Left ventricle myocardium inferior (tissue), 1 donor: ENCODE data around the gene CEP350. TPM values are rescaled to one million over a fixed set of nuclear protein-coding genes. Genes with fewer than 3 reads are reported as not detected.

Experiments used
- DNase-seq: peaks from one replicate; pipeline ENCODE4 v3.0.0-alpha.2; 2020
- H3K27ac ChIP-seq: fragments of 200-600 bp; replicated peaks from 2 replicates; pipeline ENCODE4 v1.8.0; 2021
- H3K27me3 ChIP-seq: fragments of 200-600 bp; 2 replicates; pipeline ENCODE4 v1.8.0; 2021; ENCODE audit warnings: low read depth
- H3K36me3 ChIP-seq: fragments of 200-600 bp; 2 replicates; pipeline ENCODE4 v1.8.0; 2021
- H3K4me1 ChIP-seq: fragments of 200-600 bp; 2 replicates; pipeline ENCODE4 v1.8.0; 2021
- H3K4me3 ChIP-seq: fragments of 200-600 bp; 2 replicates; pipeline ENCODE4 v1.8.0; 2021; ENCODE audit warnings: mild to moderate bottlenecking, moderate library complexity
- H3K9me3 ChIP-seq: fragments of 200-600 bp; replicated peaks from 2 replicates; pipeline ENCODE4 v1.8.0; 2021
- CTCF ChIP-seq: fragments of 200-600 bp; IDR thresholded peaks from 2 replicates; pipeline ENCODE4 v1.8.0; 2021; ENCODE audit warnings: antibody characterized with exemption, mild to moderate bottlenecking, borderline replicate concordance
- intact Hi-C: fragments of 100-400 bp; cut with micrococcal nuclease; formaldehyde crosslinking; loops from one replicate; pipeline ENCODE4 v1.11.0; 2022
- total RNA-seq: library from RNA; stranded (reverse); fragmentation: NEBNext Ultra II Directional; extraction: Animal tissue kit (Norgen Biotek cat#: 25700); gene quantifications from one replicate; pipeline ENCODE4 v1.2.1, GENCODE V29; 2021
- donor health status: DM: no; HTN: yes; CAD: no; lungs with severe emphysema.

Gene CEP350
- total RNA-seq, 1 donor from 2014 or later = 34.7 TPM

- Histone ChIP-seq H3K36me3 (peaks cover 71% of the 10 kb centered on the region), H3K4me3 (no peak overlapping the region), H3K9me3 (no peaks in the 10 kb centered on the region), H3K4me1 (no peaks in the 10 kb centered on the region), H3K27ac (no peak overlapping the region), H3K27me3 (no peaks in the 10 kb centered on the region)
- DNase-seq = no peak
- TF ChIP-seq CTCF = no peak
- intact Hi-C loops = no loop called here
Observed at GRCh38 chr1:180033390-180033789, 78.8 kb downstream of the CEP350 start.

- H3K27me3 ChIP-seq = no peaks in the 10 kb centered on the region
- no peak overlapping the region for H3K4me3 ChIP-seq
- H3K4me1 ChIP-seq = no peaks in the 10 kb centered on the region
- no peak for TF ChIP-seq CTCF
- no peak for DNase-seq
- H3K36me3 ChIP-seq = peaks cover 79% of the 10 kb centered on the region
- intact Hi-C loops = no loop called here
- no peak overlapping the region for H3K27ac ChIP-seq
- no peaks in the 10 kb centered on the region for H3K9me3 ChIP-seq
Observed at GRCh38 chr1:180040034-180040433, 85.4 kb downstream of the CEP350 start.

- H3K36me3 ChIP-seq = peaks cover 79% of the 10 kb centered on the region
- no peaks in the 10 kb centered on the region for H3K27me3 ChIP-seq
- intact Hi-C loops = no loop called here
- no peaks in the 10 kb centered on the region for H3K4me1 ChIP-seq
- DNase-seq = no peak
- no peaks in the 10 kb centered on the region for H3K9me3 ChIP-seq
- no peak overlapping the region for H3K27ac ChIP-seq
- no peak overlapping the region for H3K4me3 ChIP-seq
- TF ChIP-seq CTCF = no peak
Observed at GRCh38 chr1:180041582-180041981, 87.0 kb downstream of the CEP350 start.

- Histone ChIP-seq H3K36me3 (peaks cover 78% of the 10 kb centered on the region), H3K27ac (no peak overlapping the region), H3K4me1 (no peaks in the 10 kb centered on the region), H3K4me3 (no peak overlapping the region), H3K27me3 (no peaks in the 10 kb centered on the region), H3K9me3 (no peaks in the 10 kb centered on the region)
- DNase-seq = no peak
- intact Hi-C loops = no loop called here
- no peak for TF ChIP-seq CTCF
Observed at GRCh38 chr1:180042988-180043622, 88.5 kb downstream of the CEP350 start.

GRCh38 chr1:180043785-180044184 is 89.2 kb downstream of the CEP350 start:
- Histone ChIP-seq H3K27me3 (no peaks in the 10 kb centered on the region), H3K4me3 (no peak overlapping the region), H3K9me3 (no peaks in the 10 kb centered on the region), H3K36me3 (peaks cover 78% of the 10 kb centered on the region), H3K4me1 (no peaks in the 10 kb centered on the region), H3K27ac (no peak overlapping the region)
- intact Hi-C loops = no loop called here
- TF ChIP-seq CTCF = no peak
- DNase-seq = no peak

- no peaks in the 10 kb centered on the region for H3K9me3 ChIP-seq
- H3K4me1 ChIP-seq = no peaks in the 10 kb centered on the region
- no peaks in the 10 kb centered on the region for H3K27me3 ChIP-seq
- DNase-seq = no peak
- H3K36me3 ChIP-seq = peaks cover 97% of the 10 kb centered on the region
- intact Hi-C loops = no loop called here
- TF ChIP-seq CTCF = no peak
- H3K4me3 ChIP-seq = no peak overlapping the region
- no peak overlapping the region for H3K27ac ChIP-seq
Observed at GRCh38 chr1:180046674-180047073, 92.1 kb downstream of the CEP350 start.
